Tibial nerve (tissue), 4 donors: ENCODE results near the gene HOXA3.

ENCODE experiments used
- EP300 ChIP-seq, 2 donors: sonication (generic); formaldehyde crosslinking; IDR thresholded peaks; one replicate each; pipeline ENCODE4 v1.6.1; 2017; ENCODE audit warnings: antibody characterized with exemption in 2 of 2, mild to moderate bottlenecking in 1 of 2
- POLR2A ChIP-seq, 2 donors: fragments of 450-650 bp; IDR thresholded peaks; one replicate each; pipeline ENCODE4 v1.6.1; 2017; ENCODE audit warnings: antibody characterized with exemption in 2 of 2, mild to moderate bottlenecking in 2 of 2, moderate library complexity in 2 of 2
- TF ChIP-seq, protein P1 (sequence below), 5 experiments: fragments of 200-600 bp in 3 of 5; fragments of 450-650 bp in 2 of 5; sonication (generic) in 3 of 5; IDR thresholded peaks; one replicate each; pipeline ENCODE4 v1.5.1; 2016 to 2019; ENCODE audit warnings: antibody characterized with exemption in 5 of 5, mild to moderate bottlenecking in 3 of 5, moderate library complexity in 2 of 5

DNA sequence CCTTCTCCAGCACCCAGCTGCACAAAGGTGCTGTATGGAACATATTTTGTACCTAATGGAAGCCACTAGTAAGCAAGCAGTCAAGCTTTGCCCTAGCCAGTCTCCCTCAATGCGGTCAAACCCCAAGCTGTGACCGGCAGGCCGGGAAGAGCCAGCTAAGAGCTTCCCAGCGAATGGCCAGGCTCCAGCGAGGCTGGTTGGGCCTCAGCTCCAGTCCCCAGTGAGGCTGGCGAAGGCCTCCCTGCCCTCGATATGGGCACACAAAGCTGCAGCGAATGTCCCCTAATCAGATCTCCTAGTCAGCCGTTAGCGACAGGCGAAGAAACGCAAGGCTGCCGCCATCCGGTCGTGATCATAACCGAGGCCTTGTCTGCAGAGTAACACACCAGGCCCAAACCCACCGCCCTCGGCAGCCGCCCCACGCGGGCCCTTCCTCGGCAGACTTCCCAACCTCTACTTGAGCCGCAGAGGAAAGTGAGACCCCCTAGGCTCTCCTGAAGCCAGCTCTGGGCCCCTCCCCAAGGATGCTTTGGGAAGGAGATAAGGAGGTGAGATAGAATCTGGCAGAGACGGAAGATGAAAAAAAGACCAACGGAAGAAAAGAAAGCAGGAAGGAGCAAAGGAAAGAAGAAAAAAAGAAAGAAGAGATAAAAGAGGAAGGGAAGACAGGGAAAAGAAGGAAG is 16.0 kb upstream of the HOXA3 start:
- TF ChIP-seq, protein P1, sequence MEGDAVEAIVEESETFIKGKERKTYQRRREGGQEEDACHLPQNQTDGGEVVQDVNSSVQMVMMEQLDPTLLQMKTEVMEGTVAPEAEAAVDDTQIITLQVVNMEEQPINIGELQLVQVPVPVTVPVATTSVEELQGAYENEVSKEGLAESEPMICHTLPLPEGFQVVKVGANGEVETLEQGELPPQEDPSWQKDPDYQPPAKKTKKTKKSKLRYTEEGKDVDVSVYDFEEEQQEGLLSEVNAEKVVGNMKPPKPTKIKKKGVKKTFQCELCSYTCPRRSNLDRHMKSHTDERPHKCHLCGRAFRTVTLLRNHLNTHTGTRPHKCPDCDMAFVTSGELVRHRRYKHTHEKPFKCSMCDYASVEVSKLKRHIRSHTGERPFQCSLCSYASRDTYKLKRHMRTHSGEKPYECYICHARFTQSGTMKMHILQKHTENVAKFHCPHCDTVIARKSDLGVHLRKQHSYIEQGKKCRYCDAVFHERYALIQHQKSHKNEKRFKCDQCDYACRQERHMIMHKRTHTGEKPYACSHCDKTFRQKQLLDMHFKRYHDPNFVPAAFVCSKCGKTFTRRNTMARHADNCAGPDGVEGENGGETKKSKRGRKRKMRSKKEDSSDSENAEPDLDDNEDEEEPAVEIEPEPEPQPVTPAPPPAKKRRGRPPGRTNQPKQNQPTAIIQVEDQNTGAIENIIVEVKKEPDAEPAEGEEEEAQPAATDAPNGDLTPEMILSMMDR (IDR thresholded peaks at IDR 0.05) = no peak
- TF ChIP-seq POLR2A (IDR thresholded peaks at IDR 0.05) (no peak), EP300 (IDR thresholded peaks at IDR 0.05) (peak in 1 of 2 donors; percentile 11)
